Keratinocyte (primary cell): ENCODE results near the gene PKHD1. TPM values are rescaled to one million over a fixed set of nuclear protein-coding genes. Genes with fewer than 3 reads are reported as not detected.

Experiments used
- DNase-seq: peaks from one replicate; pipeline ENCODE4 v3.0.0-alpha.2; 2011; ENCODE audit warnings: low read depth, missing footprints, low spot score
- FAIRE-seq: peaks from 2 replicates; lab custom pipeline; 2011; peaks lifted over from hg19 to GRCh38; lab: Jason Lieb, UNC
- H2AFZ ChIP-seq: 2 replicates; pipeline ENCODE4 v1.6.0; 2012; ENCODE audit warnings: low read length, control low read depth, inconsistent platforms; ENCODE audit not compliant: control insufficient read depth
- H3K27ac ChIP-seq: 2 replicates; pipeline ENCODE4 v1.5.1; 2011; ENCODE audit warnings: low read length; ENCODE audit not compliant: control insufficient read depth, insufficient read depth
- H3K27me3 ChIP-seq: 3 replicates; pipeline ENCODE4 v1.6.0; 2011; ENCODE audit warnings: low read length; ENCODE audit not compliant: control insufficient read depth, insufficient read depth; ENCODE audit errors: extremely low read depth
- H3K36me3 ChIP-seq, 2 experiments: 2 replicates in 1 of 2; 3 replicates in 1 of 2; pipeline ENCODE4 v1.5.1; 2011; ENCODE audit warnings: low read length in 2 of 2, mild to moderate bottlenecking in 1 of 2; ENCODE audit not compliant: control insufficient read depth in 2 of 2, insufficient read depth in 2 of 2; ENCODE audit errors: extremely low read depth in 1 of 2
- H3K4me1 ChIP-seq: 3 replicates; pipeline ENCODE4 v1.5.1; 2011; ENCODE audit warnings: low read length; ENCODE audit not compliant: control insufficient read depth, insufficient read depth; ENCODE audit errors: extremely low read depth
- H3K4me2 ChIP-seq: 3 replicates; pipeline ENCODE4 v1.6.0; 2011; ENCODE audit warnings: low read depth, low read length; ENCODE audit not compliant: control insufficient read depth, insufficient read depth; ENCODE audit errors: extremely low read depth
- H3K4me3 ChIP-seq, 3 experiments: fragments of 200-600 bp in 1 of 3; sonication (generic) in 1 of 3; 2 replicates in 2 of 3; 3 replicates in 1 of 3; pipeline ENCODE4 v1.5.1; 2011 to 2016; ENCODE audit warnings: low read length in 3 of 3, mild to moderate bottlenecking in 3 of 3, control low read depth in 2 of 3, inconsistent platforms in 1 of 3, low read depth in 1 of 3, mixed read lengths in 1 of 3, mixed run types in 1 of 3, moderate library complexity in 1 of 3; ENCODE audit not compliant: control insufficient read depth in 2 of 3, insufficient read depth in 2 of 3; ENCODE audit errors: extremely low read depth in 1 of 3
- H3K79me2 ChIP-seq: 2 replicates; pipeline ENCODE4 v1.6.0; 2012; ENCODE audit warnings: low read length; ENCODE audit not compliant: control insufficient read depth, insufficient read depth
- H3K9ac ChIP-seq: 3 replicates; pipeline ENCODE4 v1.6.0; 2011; ENCODE audit warnings: low read length; ENCODE audit not compliant: control insufficient read depth, insufficient read depth; ENCODE audit errors: extremely low read depth
- H3K9me1 ChIP-seq: 3 replicates; pipeline ENCODE4 v1.6.0; 2011; ENCODE audit warnings: low read length; ENCODE audit not compliant: control insufficient read depth, insufficient read depth; ENCODE audit errors: extremely low read depth
- H3K9me3 ChIP-seq: 2 replicates; pipeline ENCODE4 v1.5.1; 2012; ENCODE audit warnings: low read depth, low read length; ENCODE audit not compliant: control insufficient read depth
- H4K20me1 ChIP-seq: 3 replicates; pipeline ENCODE4 v1.6.0; 2011; ENCODE audit warnings: low read length; ENCODE audit not compliant: control insufficient read depth, insufficient read depth; ENCODE audit errors: extremely low read depth
- EZH2 ChIP-seq: IDR thresholded peaks from one replicate; pipeline ENCODE4 v1.6.1; 2012; ENCODE audit warnings: inconsistent platforms, mild to moderate bottlenecking, low read length, moderate library complexity
- dilution Hi-C: fragments of 300-500 bp; cut with MboI; formaldehyde crosslinking; loops from one replicate; pipeline ENCODE4 v1.7.0; 2020; ENCODE audit warnings: low sequenced_read_pairs; ENCODE audit not compliant: extremely low pct_ligation_motif_present
- polyA plus RNA-seq, 5 experiments: library from polyadenylated mRNA; depleted of rRNA in 3 of 5; stranded (reverse) in 3 of 5; stranded (forward) in 1 of 5; unstranded in 1 of 5; fragments of >200 nt; gene quantifications; 1 replicate in 1 of 5; 2 replicates in 3 of 5; 3 replicates in 1 of 5; pipeline versions ENCODE4 v1.2.1 to v1.2.3, GENCODE V29; 2011 to 2012; ENCODE audit warnings: missing spikeins in 2 of 5, low read depth in 1 of 5, low replicate concordance in 1 of 5
- TF ChIP-seq, protein P1 (sequence below), 3 experiments: IDR thresholded peaks in 1 of 3; conservative IDR thresholded peaks in 1 of 3; optimal IDR thresholded peaks in 1 of 3; 2 replicates in 2 of 3; 3 replicates in 1 of 3; pipeline versions ENCODE3 to v1.5.1; 2011; ENCODE audit warnings: low read length in 3 of 3, mild to moderate bottlenecking in 3 of 3, moderate library complexity in 2 of 3, control low read depth in 1 of 3, inconsistent platforms in 1 of 3; ENCODE audit not compliant: insufficient read depth in 2 of 3; ENCODE audit errors: extremely low read depth in 1 of 3

PKHD1 gene
- polyA plus RNA-seq, 1 donor (not counting 4 experiments of a cell fraction or from before 2014, with no cell fraction given), result under 0.01 TPM

DNA sequence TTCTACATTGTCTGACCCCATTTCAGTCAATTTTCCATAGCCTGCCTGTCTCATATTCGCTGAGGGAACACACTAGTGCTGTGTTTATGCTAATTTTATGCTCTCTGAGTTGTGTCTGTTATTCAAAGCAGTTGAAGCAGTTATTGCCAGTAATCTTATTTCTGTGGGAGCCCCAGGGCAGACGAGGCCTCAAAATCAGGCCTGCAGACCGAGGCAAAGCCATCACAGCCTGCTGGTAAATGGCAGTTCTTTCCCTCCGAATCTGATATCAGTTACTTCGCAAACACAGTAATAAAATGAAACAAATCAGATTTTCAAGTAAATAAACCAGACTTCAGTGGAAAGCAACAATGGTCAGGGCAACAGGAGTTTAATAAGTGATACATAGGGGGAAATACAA, 508.4 kb downstream of the PKHD1 start:
- H3K4me3 ChIP-seq, result no peak overlapping the region
- H3K9ac ChIP-seq, result no peak overlapping the region
- H3K36me3 ChIP-seq, result no peaks in the 10 kb centered on the region
- no peaks in the 10 kb centered on the region for H3K27me3 ChIP-seq
- H3K4me1 ChIP-seq, result no peaks in the 10 kb centered on the region
- H3K27ac ChIP-seq, result no peak overlapping the region
- no peak overlapping the region for H3K4me2 ChIP-seq
- no peak for TF ChIP-seq EZH2
- TF ChIP-seq, protein P1, sequence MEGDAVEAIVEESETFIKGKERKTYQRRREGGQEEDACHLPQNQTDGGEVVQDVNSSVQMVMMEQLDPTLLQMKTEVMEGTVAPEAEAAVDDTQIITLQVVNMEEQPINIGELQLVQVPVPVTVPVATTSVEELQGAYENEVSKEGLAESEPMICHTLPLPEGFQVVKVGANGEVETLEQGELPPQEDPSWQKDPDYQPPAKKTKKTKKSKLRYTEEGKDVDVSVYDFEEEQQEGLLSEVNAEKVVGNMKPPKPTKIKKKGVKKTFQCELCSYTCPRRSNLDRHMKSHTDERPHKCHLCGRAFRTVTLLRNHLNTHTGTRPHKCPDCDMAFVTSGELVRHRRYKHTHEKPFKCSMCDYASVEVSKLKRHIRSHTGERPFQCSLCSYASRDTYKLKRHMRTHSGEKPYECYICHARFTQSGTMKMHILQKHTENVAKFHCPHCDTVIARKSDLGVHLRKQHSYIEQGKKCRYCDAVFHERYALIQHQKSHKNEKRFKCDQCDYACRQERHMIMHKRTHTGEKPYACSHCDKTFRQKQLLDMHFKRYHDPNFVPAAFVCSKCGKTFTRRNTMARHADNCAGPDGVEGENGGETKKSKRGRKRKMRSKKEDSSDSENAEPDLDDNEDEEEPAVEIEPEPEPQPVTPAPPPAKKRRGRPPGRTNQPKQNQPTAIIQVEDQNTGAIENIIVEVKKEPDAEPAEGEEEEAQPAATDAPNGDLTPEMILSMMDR (optimal IDR thresholded peaks at IDR 0.05 in 1 of 3, IDR thresholded peaks at IDR 0.05 in 1 of 3, conservative IDR thresholded peaks at IDR 0.05 in 1 of 3; ENCODE audit: extremely low read depth in 1 of 3, insufficient read depth in 2 of 3, low read length in 3 of 3), result no peak
- DNase-seq (no peak), FAIRE-seq (no peak)
- H3K9me1 ChIP-seq, result no peaks in the 10 kb centered on the region
- H3K79me2 ChIP-seq, result no peaks in the 10 kb centered on the region
- H2AFZ ChIP-seq, result no peak overlapping the region
- no peaks in the 10 kb centered on the region for H3K9me3 ChIP-seq
- dilution Hi-C loops, result no loop called here
- no peaks in the 10 kb centered on the region for H4K20me1 ChIP-seq

DNA sequence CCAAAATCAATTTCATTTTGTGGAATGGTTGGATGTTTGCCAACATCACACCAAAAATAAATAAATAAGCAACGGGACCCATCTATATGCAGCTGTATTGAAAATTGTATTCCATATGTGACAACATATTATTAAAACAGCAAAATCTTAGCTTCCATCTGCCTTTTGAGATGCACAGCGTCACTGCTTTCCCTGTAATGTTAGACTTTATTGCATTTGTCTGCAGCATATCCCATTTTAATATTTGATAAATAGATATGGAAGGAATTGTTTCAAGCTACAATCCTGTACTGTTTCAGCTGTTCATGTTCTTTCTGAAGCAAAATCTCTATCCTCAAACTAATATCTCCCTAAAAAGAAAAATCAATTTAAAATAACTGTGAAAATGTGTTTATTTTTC, 509.1 kb downstream of the PKHD1 start:
- no peak overlapping the region for H3K9ac ChIP-seq
- no peak overlapping the region for H3K4me2 ChIP-seq
- no peaks in the 10 kb centered on the region for H3K27me3 ChIP-seq
- H3K4me3 ChIP-seq, result no peak overlapping the region
- dilution Hi-C loops, result no loop called here
- TF ChIP-seq, protein P1 (optimal IDR thresholded peaks at IDR 0.05 in 1 of 3, IDR thresholded peaks at IDR 0.05 in 1 of 3, conservative IDR thresholded peaks at IDR 0.05 in 1 of 3; ENCODE audit: extremely low read depth in 1 of 3, insufficient read depth in 2 of 3, low read length in 3 of 3), result no peak
- no peak for TF ChIP-seq EZH2
- no peak overlapping the region for H3K27ac ChIP-seq
- no peaks in the 10 kb centered on the region for H3K36me3 ChIP-seq
- no peaks in the 10 kb centered on the region for H3K79me2 ChIP-seq
- no peak overlapping the region for H2AFZ ChIP-seq
- no peak for DNase-seq
- no peaks in the 10 kb centered on the region for H3K9me3 ChIP-seq
- no peak for FAIRE-seq
- H3K4me1 ChIP-seq, result no peaks in the 10 kb centered on the region
- H4K20me1 ChIP-seq, result no peaks in the 10 kb centered on the region
- no peaks in the 10 kb centered on the region for H3K9me1 ChIP-seq
